ENCODE data around the gene MACROD2. TPM values are rescaled to one million over a fixed set of nuclear protein-coding genes. Genes with fewer than 3 reads are reported as not detected.

Gene MACROD2
- polyA plus RNA-seq, 1 donor (not counting 4 experiments of a cell fraction or from before 2014, with no cell fraction given) = 0.71 TPM

- dilution Hi-C loops (cut with MboI; ENCODE audit: extremely low pct_ligation_motif_present, low sequenced_read_pairs) = no loop called here
- no peaks in the 10 kb centered on the region for H3K9me1 ChIP-seq (ENCODE audit: control insufficient read depth, extremely low read depth, insufficient read depth, low read length)
- no peak overlapping the region for H3K27ac ChIP-seq (ENCODE audit: control insufficient read depth, insufficient read depth, low read length)
- TF ChIP-seq EZH2 (IDR thresholded peaks at IDR 0.05; ENCODE audit: low read length) (no peak), CTCF (optimal IDR thresholded peaks at IDR 0.05 in 1 of 3, IDR thresholded peaks at IDR 0.05 in 1 of 3, conservative IDR thresholded peaks at IDR 0.05 in 1 of 3; ENCODE audit: extremely low read depth in 1 of 3, insufficient read depth in 2 of 3, low read length in 3 of 3) (no peak)
- H3K9ac ChIP-seq (ENCODE audit: control insufficient read depth, extremely low read depth, insufficient read depth, low read length) = no peak overlapping the region
- H3K9me3 ChIP-seq (ENCODE audit: control insufficient read depth, low read depth, low read length) = no peaks in the 10 kb centered on the region
- no peaks in the 10 kb centered on the region for H3K27me3 ChIP-seq (ENCODE audit: control insufficient read depth, extremely low read depth, insufficient read depth, low read length)
- H4K20me1 ChIP-seq (ENCODE audit: control insufficient read depth, extremely low read depth, insufficient read depth, low read length) = no peaks in the 10 kb centered on the region
- FAIRE-seq (no peak), DNase-seq (ENCODE audit: low read depth, low spot score) (peak; percentile 19)
- H3K36me3 ChIP-seq (ENCODE audit: control insufficient read depth in 2 of 2, extremely low read depth in 1 of 2, insufficient read depth in 2 of 2, low read length in 2 of 2) = no peaks in the 10 kb centered on the region
- no peaks in the 10 kb centered on the region for H3K79me2 ChIP-seq (ENCODE audit: control insufficient read depth, insufficient read depth, low read length)
- H3K4me3 ChIP-seq (ENCODE audit: control insufficient read depth in 2 of 3, extremely low read depth in 1 of 3, insufficient read depth in 2 of 3, low read depth in 1 of 3, low read length in 3 of 3) = no peak overlapping the region
- no peaks in the 10 kb centered on the region for H3K4me1 ChIP-seq (ENCODE audit: control insufficient read depth, extremely low read depth, insufficient read depth, low read length)
- no peak overlapping the region for H3K4me2 ChIP-seq (ENCODE audit: control insufficient read depth, extremely low read depth, insufficient read depth, low read depth, low read length)
- H2AFZ ChIP-seq (ENCODE audit: control insufficient read depth, low read length) = no peak overlapping the region
Measured at GRCh38 chr20:15359056-15359455, 1363.7 kb downstream of the MACROD2 start.

GRCh38 chr20:15362849-15363248, 1367.5 kb downstream of the MACROD2 start:
- Histone ChIP-seq H3K36me3 (ENCODE audit: control insufficient read depth in 2 of 2, extremely low read depth in 1 of 2, insufficient read depth in 2 of 2, low read length in 2 of 2) (no peaks in the 10 kb centered on the region), H3K9ac (ENCODE audit: control insufficient read depth, extremely low read depth, insufficient read depth, low read length) (no peak overlapping the region), H3K4me2 (ENCODE audit: control insufficient read depth, extremely low read depth, insufficient read depth, low read depth, low read length) (no peak overlapping the region), H3K79me2 (ENCODE audit: control insufficient read depth, insufficient read depth, low read length) (no peaks in the 10 kb centered on the region), H3K27me3 (ENCODE audit: control insufficient read depth, extremely low read depth, insufficient read depth, low read length) (no peaks in the 10 kb centered on the region), H3K27ac (ENCODE audit: control insufficient read depth, insufficient read depth, low read length) (no peak overlapping the region), H3K9me1 (ENCODE audit: control insufficient read depth, extremely low read depth, insufficient read depth, low read length) (no peaks in the 10 kb centered on the region), H3K9me3 (ENCODE audit: control insufficient read depth, low read depth, low read length) (no peaks in the 10 kb centered on the region), H2AFZ (ENCODE audit: control insufficient read depth, low read length) (no peak overlapping the region), H3K4me3 (ENCODE audit: control insufficient read depth in 2 of 3, extremely low read depth in 1 of 3, insufficient read depth in 2 of 3, low read depth in 1 of 3, low read length in 3 of 3) (no peak overlapping the region), H4K20me1 (ENCODE audit: control insufficient read depth, extremely low read depth, insufficient read depth, low read length) (no peaks in the 10 kb centered on the region), H3K4me1 (ENCODE audit: control insufficient read depth, extremely low read depth, insufficient read depth, low read length) (no peaks in the 10 kb centered on the region)
- dilution Hi-C loops (cut with MboI; ENCODE audit: extremely low pct_ligation_motif_present, low sequenced_read_pairs) = no loop called here
- TF ChIP-seq EZH2 (IDR thresholded peaks at IDR 0.05; ENCODE audit: low read length) (no peak), CTCF (optimal IDR thresholded peaks at IDR 0.05 in 1 of 3, IDR thresholded peaks at IDR 0.05 in 1 of 3, conservative IDR thresholded peaks at IDR 0.05 in 1 of 3; ENCODE audit: extremely low read depth in 1 of 3, insufficient read depth in 2 of 3, low read length in 3 of 3) (no peak)
- FAIRE-seq = no peak
- DNase-seq (ENCODE audit: low read depth, low spot score) = no peak
